GM12878 (cell line): ENCODE data around the gene MYO18B. TPM values are rescaled to one million over a fixed set of nuclear protein-coding genes. Genes with fewer than 3 reads are reported as not detected.

Experiments
- ATAC-seq: fragments of 200-7000 bp; cut with Tn5 transposase; 3 replicates; pipeline ENCODE4 v1.9.1; 2020; ENCODE audit warnings: mild to moderate bottlenecking, moderate library complexity
- BruUV-seq: library from RNA; stranded (reverse); fragments of 400-500 nt; replicated peaks from 2 replicates; lab custom pipeline; 2021; lab: Mats Ljungman, UMichigan
- CTCF ChIA-PET: fragments of 300-600 bp; sonication (Branson Sonifier 250); formaldehyde crosslinking; extraction: SDS; loops from one replicate; lab custom pipeline; 2021; ENCODE audit warnings: inconsistent platforms; lab: Yijun Ruan, JAX
- POLR2A ChIA-PET: fragments of 350-600 bp; formaldehyde crosslinking; extraction: SDS; loops from one replicate; lab custom pipeline; 2021; ENCODE audit warnings: inconsistent platforms; lab: Charles Lee
- RAD21 ChIA-PET: fragments of 300-600 bp; sonication (Branson Sonifier 250); formaldehyde crosslinking; loops from one replicate; lab custom pipeline; 2023; ENCODE audit warnings: antibody characterized with exemption; ENCODE audit not compliant: unreplicated experiment; lab: Charles Lee
- SMC1A ChIA-PET: fragments of 300-600 bp; sonication (Branson Sonifier 250); formaldehyde crosslinking; loops from one replicate; lab custom pipeline; 2023; ENCODE audit not compliant: unreplicated experiment, uncharacterized antibody; lab: Charles Lee
- DNase-seq: peaks from one replicate; pipeline ENCODE4 v3.0.0-alpha.2; 2011; ENCODE audit warnings: low read depth, low spot score
- FAIRE-seq: peaks from 3 replicates; lab custom pipeline; 2011; peaks lifted over from hg19 to GRCh38; lab: Jason Lieb, UNC
- H2AFZ ChIP-seq: 2 replicates; pipeline ENCODE4 v1.6.0; 2011; ENCODE audit warnings: low read depth, low read length, control low read depth; ENCODE audit not compliant: control insufficient read depth
- H3K27ac ChIP-seq: 2 replicates; pipeline ENCODE4 v1.5.1; 2011; ENCODE audit warnings: control low read depth; ENCODE audit not compliant: control insufficient read depth, insufficient read depth
- H3K27me3 ChIP-seq, 2 experiments: replicated peaks in 1 of 2; 2 replicates each; pipeline versions ENCODE4 v1.6.0 to v1.6.1; 2011; ENCODE audit warnings: low read length in 1 of 2; ENCODE audit not compliant: control insufficient read depth in 2 of 2, insufficient read depth in 2 of 2
- H3K36me3 ChIP-seq, 2 experiments: 2 replicates each; pipeline ENCODE4 v1.5.1; 2011; ENCODE audit warnings: low read length in 1 of 2; ENCODE audit not compliant: control insufficient read depth in 2 of 2, insufficient read depth in 2 of 2
- H3K4me1 ChIP-seq: 2 replicates; pipeline ENCODE4 v1.6.1; 2011; ENCODE audit warnings: mild to moderate bottlenecking, low read length, moderate library complexity, mixed read lengths; ENCODE audit not compliant: control insufficient read depth, insufficient read depth
- H3K4me2 ChIP-seq: 2 replicates; pipeline ENCODE4 v1.6.0; 2011; ENCODE audit warnings: control low read depth; ENCODE audit not compliant: control insufficient read depth, insufficient read depth
- H3K4me3 ChIP-seq: fragments of 200-600 bp; sonication (generic); 2 replicates; pipeline ENCODE4 v1.5.1; 2016
- H3K79me2 ChIP-seq: 2 replicates; pipeline ENCODE4 v1.6.0; 2011; ENCODE audit warnings: low read length; ENCODE audit not compliant: control insufficient read depth, insufficient read depth
- H3K9ac ChIP-seq: 2 replicates; pipeline ENCODE4 v1.8.0; 2011; ENCODE audit warnings: low read length, control low read depth, mixed read lengths; ENCODE audit not compliant: control insufficient read depth, insufficient read depth
- H3K9me3 ChIP-seq: replicated peaks from 3 replicates; pipeline ENCODE4 v1.5.1; 2011; ENCODE audit warnings: mild to moderate bottlenecking, low read length; ENCODE audit not compliant: control insufficient read depth, insufficient read depth
- H4K20me1 ChIP-seq: 2 replicates; pipeline ENCODE4 v1.6.0; 2011; ENCODE audit not compliant: control insufficient read depth, insufficient read depth
- CBX5 ChIP-seq: sonication (generic); IDR thresholded peaks from 2 replicates; pipeline ENCODE4 v1.6.1; 2016; ENCODE audit warnings: low read depth, moderate library complexity, mild to moderate bottlenecking, inconsistent platforms
- CREB1 ChIP-seq: IDR thresholded peaks from 2 replicates; pipeline ENCODE4 v1.6.1; 2012; ENCODE audit warnings: low read depth, mild to moderate bottlenecking, inconsistent platforms
- CREM ChIP-seq: IDR thresholded peaks from 2 replicates; pipeline ENCODE4 v1.6.1; 2014; ENCODE audit warnings: antibody characterized with exemption, low read depth
- ELK1 ChIP-seq: IDR thresholded peaks from 2 replicates; pipeline ENCODE4 v1.6.1; 2012; ENCODE audit warnings: low read depth, low read length, improper control_type of control experiment
- JUND ChIP-seq: IDR thresholded peaks from 2 replicates; pipeline ENCODE4 v1.6.1; 2012; ENCODE audit warnings: low read depth, mild to moderate bottlenecking, low read length, improper control_type of control experiment, moderate library complexity
- MYC ChIP-seq: IDR thresholded peaks from 2 replicates; pipeline ENCODE4 v1.6.1; 2011; ENCODE audit warnings: mild to moderate bottlenecking, low read length, moderate library complexity, inconsistent platforms; ENCODE audit not compliant: insufficient read depth, insufficient replicate concordance, insufficient read length, severe bottlenecking
- PKNOX1 ChIP-seq: fragments of 450-650 bp; IDR thresholded peaks from 2 replicates; pipeline ENCODE4 v1.6.1; 2016; ENCODE audit warnings: mild to moderate bottlenecking
- POLR2AphosphoS5 ChIP-seq: IDR thresholded peaks from 2 replicates; pipeline ENCODE4 v1.6.1; 2011; ENCODE audit warnings: mild to moderate bottlenecking, low read length, inconsistent platforms
- RCOR1 ChIP-seq: conservative IDR thresholded peaks from 2 replicates; pipeline ENCODE4 v1.6.1; 2012; ENCODE audit warnings: low read depth, low read length, improper control_type of control experiment
- SKIL ChIP-seq: fragments of 450-650 bp; IDR thresholded peaks from 2 replicates; pipeline ENCODE4 v1.6.1; 2017; ENCODE audit warnings: mild to moderate bottlenecking, low read depth, inconsistent platforms; ENCODE audit not compliant: poor library complexity, severe bottlenecking
- SP1 ChIP-seq: IDR thresholded peaks from one replicate; pipeline ENCODE4 v1.6.1; 2011; ENCODE audit warnings: low read depth, low read length
- SPI1 ChIP-seq: IDR thresholded peaks from 2 replicates; pipeline ENCODE4 v1.6.1; 2011; ENCODE audit warnings: low read depth, mild to moderate bottlenecking, low read length, moderate library complexity, borderline replicate concordance; ENCODE audit not compliant: insufficient read depth
- SUZ12 ChIP-seq: fragments of 200-600 bp; sonication (generic); IDR thresholded peaks from one replicate; pipeline ENCODE4 v1.6.1; 2018; ENCODE audit warnings: antibody characterized with exemption, mild to moderate bottlenecking; ENCODE audit not compliant: unreplicated experiment
- ZNF207 ChIP-seq: fragments of 450-650 bp; IDR thresholded peaks from 2 replicates; pipeline ENCODE4 v1.6.1; 2014; ENCODE audit warnings: antibody characterized with exemption, mild to moderate bottlenecking, borderline replicate concordance
- WGBS: methylation state at CpG from one replicate; pipeline ENCODE4 v1.1.6; 2016; ENCODE audit warnings: low lambda C conversion rate; ENCODE audit not compliant: insufficient replicate concordance, insufficient coverage; ENCODE audit errors: missing lambda C conversion rate; 5-methylcytosine and 5-hydroxymethylcytosine counted together
- in situ Hi-C: fragments of 300-500 bp; cut with MboI; formaldehyde crosslinking; loops from 9 replicates; pipeline ENCODE4 v1.14.3; 2018; ENCODE audit warnings: mixed read lengths
- intact Hi-C: fragments of 100-400 bp; cut with micrococcal nuclease; formaldehyde crosslinking; loops from one replicate; pipeline ENCODE4 v1.14.2; 2022; ENCODE audit not compliant: unreplicated experiment
- polyA plus RNA-seq, 11 experiments: library from polyadenylated mRNA; depleted of rRNA in 4 of 11; unstranded in 6 of 11; stranded (reverse) in 5 of 11; fragments of >200 nt; fragmentation: Nextera tagmentation in 4 of 11; fragmentation: Illumina TruSeq in 1 of 11; extraction: Ambion mirVana in 4 of 11; extraction: Trizol in 1 of 11; gene quantifications; 1 replicate in 1 of 11; 2 replicates in 10 of 11; pipeline versions ENCODE4 v1.2.1 to v1.2.3, GENCODE V29; 2011 to 2016; ENCODE audit warnings: inconsistent platforms in 2 of 11, missing spikeins in 2 of 11, low read depth in 1 of 11
- total RNA-seq, 4 experiments: library from RNA; depleted of rRNA in 3 of 4; stranded (reverse); fragments of >200 nt in 3 of 4; fragmentation: Illumina TruSeq in 1 of 4; extraction: Trizol in 1 of 4; gene quantifications; 2 replicates each; pipeline versions ENCODE4 v1.2.1 to v1.2.3, GENCODE V29; 2013 to 2021

Gene MYO18B
- total and polyA plus RNA-seq, 10 of the 15 experiments (the other 5 are each of a cell fraction or from before 2014, with no cell fraction given) = 0.05 to 2.1 (median 0.51) TPM; not detected in 1

GRCh38 chr22:25828422-25828821, 86.4 kb downstream of the MYO18B start (continued):
- no peak for TF ChIP-seq PKNOX1
- no peak for TF ChIP-seq ELK1
- no peak for TF ChIP-seq SKIL
- no peak for TF ChIP-seq SP1
- TF ChIP-seq RCOR1 = no peak
- no peak for TF ChIP-seq SUZ12
- TF ChIP-seq SPI1 = no peak
- TF ChIP-seq CREM = no peak
- TF ChIP-seq, all 136 proteins: peak for 0

- ChIA-PET CTCF (interaction anchor here (0.6 kb wide), 1 partner anchor 60 kb away, joined by 4 read pairs; no protein-coding TSS in a partner anchor), SMC1A (interaction anchor here (0.8 to 1.0 kb wide), 3 partner anchors 12 to 29 kb away, joined by 3 read pairs; no protein-coding TSS in a partner anchor), POLR2A (no interaction called here)
- intact Hi-C loops (no loop called here), in situ Hi-C loops (no loop called here)
- no peak overlapping the region for H2AFZ ChIP-seq
- no TSS peak for BruUV-seq
- WGBS = 18% methylated on average over 5 of the region's 5 CpGs
- H3K36me3 ChIP-seq = no peaks in the 10 kb centered on the region
- ATAC-seq = no peak
- peaks cover 3% of the 10 kb centered on the region for H3K4me1 ChIP-seq
- no peak overlapping the region for H3K4me3 ChIP-seq
- DNase-seq = no peak
- no peaks in the 10 kb centered on the region; the same call in 2 of the 3 replicates for H3K9me3 ChIP-seq
- TF ChIP-seq POLR2AphosphoS5 (no peak), CBX5 (no peak), MYC (no peak), CREB1 (no peak), JUND (no peak), ZNF207 (no peak)
- TF ChIP-seq, all 136 proteins: peak for 0
- no peak overlapping the region for H3K27ac ChIP-seq
- RAD21 ChIA-PET = interaction anchor here (1.0 kb wide), 1 partner anchor 11 kb away, joined by 10 read pairs; no protein-coding TSS in a partner anchor
- FAIRE-seq = no peak
- H3K9ac ChIP-seq = no peak overlapping the region
- no peaks in the 10 kb centered on the region; the same call in 1 of the 2 replicates for H4K20me1 ChIP-seq
- H3K79me2 ChIP-seq = no peaks in the 10 kb centered on the region
- no peak overlapping the region for H3K4me2 ChIP-seq
- H3K27me3 ChIP-seq = no peaks in the 10 kb centered on the region; a peak in 1 of 4 replicates
These were observed 87.2 kb downstream of the MYO18B start for GRCh38 chr22:25829237-25829636.
